PC-3 (cell line): ENCODE data around the gene DMAC2L. TPM values are rescaled to one million over a fixed set of nuclear protein-coding genes. Genes with fewer than 3 reads are reported as not detected.
"Not testable (repeated sequence)": the region's sequence is repeated elsewhere in the genome, so short reads cannot be mapped to it uniquely, and the experiment has no call there.

Source experiments
- ATAC-seq: fragments of 200-7000 bp; cut with Tn5 transposase; 2 replicates; pipeline ENCODE4 v1.9.1; 2020; ENCODE audit warnings: mild to moderate bottlenecking, moderate library complexity
- BruUV-seq: library from RNA; stranded (reverse); fragments of 400-500 nt; replicated peaks from 2 replicates; lab custom pipeline; 2021; lab: Mats Ljungman, UMichigan
- CTCF ChIA-PET: fragments of 300-600 bp; sonication (Branson Sonifier 250); formaldehyde crosslinking; loops from one replicate; lab custom pipeline; 2022; ENCODE audit warnings: antibody characterized with exemption; lab: Charles Lee
- POLR2A ChIA-PET: fragments of 300-600 bp; sonication (Branson Sonifier 250); formaldehyde crosslinking; loops from one replicate; lab custom pipeline; 2022; ENCODE audit warnings: antibody characterized with exemption; ENCODE audit not compliant: unreplicated experiment; lab: Charles Lee
- DNase-seq: peaks from one replicate; pipeline ENCODE4 v3.0.0-alpha.2; 2015
- H2AFZ ChIP-seq: fragments of 300-600 bp; sonication (generic); 2 replicates; pipeline ENCODE4 v1.6.0; 2016; ENCODE audit warnings: antibody characterized with exemption, low read length
- H3F3A ChIP-seq: fragments of 300-600 bp; sonication (generic); one replicate; pipeline ENCODE4 v1.6.0; 2017; ENCODE audit warnings: antibody characterized with exemption, low read length, control low read depth, mild to moderate bottlenecking; ENCODE audit not compliant: unreplicated experiment
- H3K27ac ChIP-seq: fragments of 300-600 bp; sonication (generic); 2 replicates; pipeline ENCODE4 v1.5.1; 2016; ENCODE audit warnings: mild to moderate bottlenecking, low read length
- H3K27me3 ChIP-seq: fragments of 300-600 bp; sonication (generic); 2 replicates; pipeline ENCODE4 v1.6.1; 2016; ENCODE audit warnings: low read length, mixed read lengths
- H3K36me3 ChIP-seq: fragments of 300-600 bp; sonication (generic); 2 replicates; pipeline ENCODE4 v1.6.1; 2016; ENCODE audit warnings: low read depth, mixed run types, low read length, mixed read lengths
- H3K4me1 ChIP-seq: fragments of 300-600 bp; sonication (generic); 2 replicates; pipeline ENCODE4 v1.5.1; 2016; ENCODE audit warnings: low read length; ENCODE audit not compliant: insufficient read depth
- H3K4me2 ChIP-seq: fragments of 300-600 bp; sonication (generic); 2 replicates; pipeline ENCODE4 v1.6.0; 2016; ENCODE audit warnings: low read length
- H3K4me3 ChIP-seq: fragments of 300-600 bp; sonication (generic); 2 replicates; pipeline ENCODE4 v1.5.1; 2016; ENCODE audit warnings: mild to moderate bottlenecking, low read length, mixed read lengths
- H3K79me2 ChIP-seq: fragments of 300-600 bp; sonication (generic); 2 replicates; pipeline ENCODE4 v1.6.1; 2017; ENCODE audit warnings: low read length, mixed read lengths
- H3K9ac ChIP-seq: fragments of 300-600 bp; sonication (generic); 2 replicates; pipeline ENCODE4 v1.6.0; 2016; ENCODE audit warnings: mild to moderate bottlenecking, low read length
- H3K9me2 ChIP-seq: fragments of 300-600 bp; sonication (generic); replicated peaks from 2 replicates; pipeline ENCODE4 v1.6.1; 2016; ENCODE audit warnings: mixed run types, low read length, mixed read lengths
- H3K9me3 ChIP-seq: fragments of 300-600 bp; sonication (generic); 2 replicates; pipeline ENCODE4 v1.6.1; 2016; ENCODE audit warnings: low read length, mixed read lengths
- H4K20me1 ChIP-seq: fragments of 300-600 bp; sonication (generic); 2 replicates; pipeline ENCODE4 v1.6.1; 2016; ENCODE audit warnings: low read length, mixed read lengths
- CTCF ChIP-seq: fragments of 300-600 bp; sonication (generic); conservative IDR thresholded peaks from 2 replicates; pipeline ENCODE4 v1.5.1; 2017; ENCODE audit warnings: antibody characterized with exemption, low read depth, mild to moderate bottlenecking, low read length
- EZH2 ChIP-seq: fragments of 300-600 bp; sonication (generic); IDR thresholded peaks from one replicate; pipeline ENCODE4 v1.6.1; 2017; ENCODE audit warnings: antibody characterized with exemption, mild to moderate bottlenecking, low read length; ENCODE audit not compliant: unreplicated experiment
- EZH2phosphoT487 ChIP-seq: fragments of 300-600 bp; sonication (generic); IDR thresholded peaks from 2 replicates; pipeline ENCODE4 v1.6.1; 2018; ENCODE audit warnings: mild to moderate bottlenecking, antibody characterized with exemption, low read length, borderline replicate concordance
- intact Hi-C: fragments of 100-400 bp; cut with micrococcal nuclease; formaldehyde crosslinking; loops from 2 replicates; pipeline ENCODE4 v1.9.0; 2023
- total RNA-seq: library from RNA; depleted of rRNA; stranded (reverse); fragments of >200 nt; gene quantifications from 2 replicates; pipeline ENCODE4 v1.2.3, GENCODE V29; 2014

The DMAC2L gene
- total RNA-seq, 1 experiment from 2014 or later: 18.1 TPM

GRCh38 chr14:50355692-50356091 lies 43.6 kb downstream of the DMAC2L start:
- Histone ChIP-seq H3K9me3 (no peaks in the 10 kb centered on the region), H3K4me2 (no peak overlapping the region), H3K9ac (no peak overlapping the region), H2AFZ (no peak overlapping the region), H4K20me1 (no peaks in the 10 kb centered on the region), H3K27ac (no peak overlapping the region), H3F3A (no peaks in the 10 kb centered on the region), H3K27me3 (no peaks in the 10 kb centered on the region), H3K4me3 (no peak overlapping the region), H3K9me2 (no peaks in the 10 kb centered on the region), H3K79me2 (no peaks in the 10 kb centered on the region), H3K4me1 (peaks cover 5% of the 10 kb centered on the region), H3K36me3 (no peaks in the 10 kb centered on the region)
- ChIA-PET CTCF (no interaction called here), POLR2A (interaction anchor here (0.6 kb wide), 3 partner anchors 36 to 493 kb away, joined by 3 to 5 read pairs (median 3); no protein-coding TSS in a partner anchor)
- no peak for TF ChIP-seq CTCF
- TF ChIP-seq EZH2phosphoT487: no peak
- no peak for TF ChIP-seq EZH2
- intact Hi-C loops: no loop called here
- ATAC-seq (peak; percentile 13; the same call in 1 of the 2 replicates), DNase-seq (no peak)
- BruUV-seq: no TSS peak

DNA sequence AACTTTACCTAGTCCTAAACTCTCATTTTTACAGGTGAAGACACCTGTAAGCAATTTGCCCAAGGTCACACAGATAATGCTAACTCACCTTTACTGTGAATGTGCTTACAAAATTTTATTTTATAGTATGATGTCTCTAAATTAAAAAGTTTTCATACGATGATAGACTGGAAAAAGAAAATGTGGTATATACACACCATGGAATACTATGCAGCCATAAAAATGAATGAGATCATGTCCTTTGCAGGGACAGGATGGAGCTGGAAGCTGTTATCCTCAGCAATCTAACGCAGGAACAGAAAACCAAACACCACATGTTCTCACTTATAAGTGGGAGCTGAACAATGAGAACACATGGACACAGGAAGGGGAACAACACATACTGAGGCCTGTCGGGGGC lies 44.2 kb downstream of the DMAC2L start:
- H3F3A ChIP-seq, BruUV-seq, H4K20me1 ChIP-seq, H3K4me3 ChIP-seq, ATAC-seq, CTCF ChIA-PET, H2AFZ ChIP-seq, H3K9me2 ChIP-seq, DNase-seq, H3K79me2 ChIP-seq, H3K27me3 ChIP-seq, H3K9me3 ChIP-seq, H3K4me2 ChIP-seq, H3K9ac ChIP-seq, H3K27ac ChIP-seq, H3K36me3 ChIP-seq, intact Hi-C loops, H3K4me1 ChIP-seq: not testable (repeated sequence)
- POLR2A ChIA-PET: interaction anchor here (0.6 kb wide), 1 partner anchor 281 kb away, joined by 3 read pairs; no protein-coding TSS in a partner anchor

- Histone ChIP-seq H3K27ac (no peak overlapping the region), H3K79me2 (no peaks in the 10 kb centered on the region), H3K9ac (no peak overlapping the region), H2AFZ (no peak overlapping the region), H3K9me2 (no peaks in the 10 kb centered on the region), H3F3A (no peaks in the 10 kb centered on the region), H3K4me3 (no peak overlapping the region), H3K36me3 (no peaks in the 10 kb centered on the region), H3K4me1 (peaks cover 12% of the 10 kb centered on the region), H4K20me1 (no peaks in the 10 kb centered on the region), H3K9me3 (no peaks in the 10 kb centered on the region), H3K27me3 (no peaks in the 10 kb centered on the region), H3K4me2 (no peak overlapping the region)
- intact Hi-C loops: no loop called here
- CTCF ChIA-PET: no interaction called here
- BruUV-seq: no TSS peak
- TF ChIP-seq EZH2phosphoT487 (no peak), EZH2 (no peak), CTCF (no peak)
- POLR2A ChIA-PET: no interaction called here
- DNase-seq (no peak), ATAC-seq (no peak)
These were observed 45.0 kb downstream of the DMAC2L start for GRCh38 chr14:50357124-50357523.
